HCT116 (cell line): ENCODE data around the gene SLC4A9. TPM values are rescaled to one million over a fixed set of nuclear protein-coding genes. Genes with fewer than 3 reads are reported as not detected.

Experiments
- ATAC-seq: fragments of 200-7000 bp; cut with Tn5 transposase; 2 replicates; pipeline ENCODE4 v1.9.1; 2020; ENCODE audit warnings: mild to moderate bottlenecking, moderate library complexity
- BruUV-seq: library from RNA; stranded (reverse); fragments of 400-500 nt; replicated peaks from 2 replicates; lab custom pipeline; 2021; lab: Mats Ljungman, UMichigan
- CTCF ChIA-PET: fragments of 300-600 bp; sonication (Branson Sonifier 250); formaldehyde crosslinking; loops from one replicate; lab custom pipeline; 2021; ENCODE audit warnings: antibody characterized with exemption; lab: Charles Lee
- POLR2A ChIA-PET: fragments of 300-600, 350-600 bp; sonication (Branson Sonifier 250); formaldehyde crosslinking; loops from one replicate; lab custom pipeline; 2021; ENCODE audit warnings: antibody characterized with exemption; lab: Charles Lee
- RAD21 ChIA-PET, 2 experiments: fragments of 300-600 bp; sonication (Branson Sonifier 250); formaldehyde crosslinking; loops; one replicate each; lab custom pipeline; 2023; ENCODE audit warnings: low total read pairs in 2 of 2; ENCODE audit not compliant: uncharacterized antibody in 2 of 2, unreplicated experiment in 2 of 2, low non-redundant PET in 1 of 2; lab: Charles Lee
- DNase-seq: peaks from one replicate; pipeline ENCODE4 v3.0.0-alpha.2; 2010; ENCODE audit warnings: low read depth, low spot score
- H2AFZ ChIP-seq: fragments of 200-600 bp; shearing (Covaris generic), sonication (generic); 2 replicates; pipeline ENCODE4 v1.6.1; 2017; ENCODE audit warnings: low read depth, mixed run types, mixed read lengths, antibody characterized with exemption, low read length; ENCODE audit not compliant: poor library complexity, severe bottlenecking
- H3K27ac ChIP-seq: 2 replicates; pipeline ENCODE4 v1.5.1; 2012; ENCODE audit warnings: low read depth, low read length
- H3K27me3 ChIP-seq: fragments of 200-600 bp; sonication (generic); 2 replicates; pipeline ENCODE4 v1.6.1; 2016; ENCODE audit warnings: mixed run types, low read length, mixed read lengths; ENCODE audit not compliant: insufficient read depth
- H3K36me3 ChIP-seq, 2 experiments: fragments of 200-500 bp in 1 of 2; fragments of 200-600 bp in 1 of 2; sonication (Bioruptor generic) in 1 of 2; sonication (generic) in 1 of 2; 2 replicates each; pipeline versions ENCODE4 v1.5.1 to v1.6.1; 2014 to 2016; ENCODE audit warnings: low read length in 2 of 2, inconsistent platforms in 1 of 2, mixed read lengths in 1 of 2, mixed run types in 1 of 2; ENCODE audit not compliant: insufficient read depth in 2 of 2, control insufficient read depth in 1 of 2
- H3K4me1 ChIP-seq, 2 experiments: fragments of 200-600 bp in 1 of 2; sonication (generic) in 1 of 2; 2 replicates each; pipeline versions ENCODE4 v1.5.1 to v1.6.1; 2012 to 2017; ENCODE audit warnings: low read length in 2 of 2, inconsistent platforms in 1 of 2, mild to moderate bottlenecking in 1 of 2, mixed read lengths in 1 of 2, mixed run types in 1 of 2, moderate library complexity in 1 of 2; ENCODE audit not compliant: insufficient read depth in 2 of 2, control insufficient read depth in 1 of 2
- H3K4me2 ChIP-seq: fragments of 200-600 bp; sonication (generic); 2 replicates; pipeline ENCODE4 v1.6.1; 2017; ENCODE audit warnings: mixed run types, low read length, mixed read lengths
- H3K4me3 ChIP-seq, 2 experiments: fragments of 200-600 bp in 1 of 2; sonication (generic) in 1 of 2; replicated peaks in 1 of 2; 2 replicates each; pipeline ENCODE4 v1.5.1; 2011 to 2016; ENCODE audit warnings: low read length in 2 of 2, control low read depth in 1 of 2, low read depth in 1 of 2, mild to moderate bottlenecking in 1 of 2, mixed read lengths in 1 of 2, mixed run types in 1 of 2
- H3K79me2 ChIP-seq: fragments of 200-600 bp; sonication (generic); 2 replicates; pipeline ENCODE4 v1.6.1; 2017; ENCODE audit warnings: mild to moderate bottlenecking, mixed run types, low read length, moderate library complexity, mixed read lengths; ENCODE audit not compliant: insufficient read depth
- H3K9ac ChIP-seq: fragments of 200-600 bp; sonication (generic); 2 replicates; pipeline ENCODE4 v1.6.1; 2016; ENCODE audit warnings: low read length, mixed read lengths
- H3K9me2 ChIP-seq: fragments of 200-600 bp; sonication (generic), shearing (Covaris generic); 2 replicates; pipeline ENCODE4 v1.6.1; 2017; ENCODE audit warnings: mixed run types, mild to moderate bottlenecking, moderate library complexity; ENCODE audit not compliant: insufficient read depth
- H3K9me3 ChIP-seq, 2 experiments: fragments of 200-500 bp in 1 of 2; fragments of 200-600 bp in 1 of 2; sonication (Bioruptor generic) in 1 of 2; sonication (generic) in 1 of 2; 2 replicates each; pipeline ENCODE4 v1.6.1; 2014 to 2017; ENCODE audit warnings: low read length in 2 of 2, mixed read lengths in 2 of 2, inconsistent platforms in 1 of 2, low read depth in 1 of 2, mild to moderate bottlenecking in 1 of 2, mixed run types in 1 of 2, moderate library complexity in 1 of 2; ENCODE audit not compliant: control insufficient read depth in 1 of 2, insufficient read depth in 1 of 2
- H4K20me1 ChIP-seq: fragments of 200-600 bp; sonication (generic), shearing (Covaris generic); 2 replicates; pipeline ENCODE4 v1.6.1; 2017; ENCODE audit warnings: mixed run types, mild to moderate bottlenecking, moderate library complexity; ENCODE audit not compliant: insufficient read depth
- CEBPB ChIP-seq: IDR thresholded peaks from 2 replicates; pipeline ENCODE4 v1.6.1; 2012; ENCODE audit warnings: low read depth
- EGR1 ChIP-seq: IDR thresholded peaks from 2 replicates; pipeline ENCODE4 v1.6.1; 2012; ENCODE audit warnings: low read depth
- EZH2 ChIP-seq: fragments of 200-600 bp; sonication (generic); IDR thresholded peaks from 2 replicates; pipeline ENCODE4 v1.6.1; 2017; ENCODE audit warnings: antibody characterized with exemption, mixed run types
- EZH2phosphoT487 ChIP-seq: fragments of 200-600 bp; IDR thresholded peaks from 2 replicates; pipeline ENCODE4 v1.6.1; 2018; ENCODE audit warnings: antibody characterized with exemption, borderline replicate concordance
- FOSL1 ChIP-seq: IDR thresholded peaks from 2 replicates; pipeline ENCODE4 v1.6.1; 2012; ENCODE audit warnings: low read depth
- JUND ChIP-seq: IDR thresholded peaks from 2 replicates; pipeline ENCODE4 v1.6.1; 2012
- POLR2A ChIP-seq: IDR thresholded peaks from 2 replicates; pipeline ENCODE4 v1.7.0; 2011; ENCODE audit warnings: borderline replicate concordance; ENCODE audit not compliant: insufficient read depth, insufficient read length; ENCODE audit errors: extremely low read depth
- POLR2AphosphoS5 ChIP-seq: IDR thresholded peaks from 2 replicates; pipeline ENCODE4 v1.6.1; 2011; ENCODE audit warnings: mild to moderate bottlenecking, low read depth, low read length, moderate library complexity
- RAD21 ChIP-seq: IDR thresholded peaks from 2 replicates; pipeline ENCODE4 v1.6.1; 2012; ENCODE audit warnings: low read depth, mild to moderate bottlenecking
- SIN3A ChIP-seq: IDR thresholded peaks from 2 replicates; pipeline ENCODE4 v1.6.1; 2012; ENCODE audit warnings: low read depth
- SP1 ChIP-seq: IDR thresholded peaks from 2 replicates; pipeline ENCODE4 v1.6.1; 2012; ENCODE audit warnings: low read depth
- SRF ChIP-seq: IDR thresholded peaks from 2 replicates; pipeline ENCODE4 v1.6.1; 2012; ENCODE audit warnings: low read depth
- TCF7L2 ChIP-seq: IDR thresholded peaks from 2 replicates; pipeline ENCODE4 v1.7.0; 2011; ENCODE audit warnings: borderline replicate concordance, inconsistent platforms; ENCODE audit not compliant: insufficient read depth, insufficient read length; ENCODE audit errors: extremely low read depth
- YY1 ChIP-seq: IDR thresholded peaks from 2 replicates; pipeline ENCODE4 v1.6.1; 2011; ENCODE audit warnings: low read length, low read depth, moderate library complexity, mild to moderate bottlenecking; ENCODE audit not compliant: insufficient replicate concordance; ENCODE audit errors: extremely low read depth
- ZFX ChIP-seq: fragments of 450-650 bp; IDR thresholded peaks from 2 replicates; pipeline ENCODE4 v1.6.1; 2017
- intact Hi-C: fragments of 100-400 bp; cut with micrococcal nuclease; formaldehyde crosslinking; loops from 2 replicates; pipeline ENCODE4 v1.10.0; 2022
- total RNA-seq: library from RNA; stranded (reverse); gene quantifications from one replicate; pipeline ENCODE4 v1.2.1, GENCODE V29; 2021; ENCODE audit not compliant: unreplicated experiment
- TF ChIP-seq, protein P1 (sequence below): IDR thresholded peaks from 2 replicates; pipeline ENCODE4 v1.6.1; 2012; ENCODE audit warnings: low read depth
- TF ChIP-seq, protein P2 (sequence below), 3 experiments: fragments of 200-600 bp in 1 of 3; sonication (generic) in 1 of 3; IDR thresholded peaks in 2 of 3; conservative IDR thresholded peaks in 1 of 3; 2 replicates each; pipeline ENCODE4 v1.5.1; 2012 to 2017; ENCODE audit warnings: low read depth in 2 of 3, low read length in 2 of 3, antibody characterized with exemption in 1 of 3, borderline replicate concordance in 1 of 3, control low read depth in 1 of 3, mild to moderate bottlenecking in 1 of 3, mixed read lengths in 1 of 3, mixed run types in 1 of 3, moderate library complexity in 1 of 3; ENCODE audit not compliant: insufficient read depth in 1 of 3
- TF ChIP-seq, protein P3 (sequence below): IDR thresholded peaks from 2 replicates; pipeline ENCODE4 v1.6.1; 2011; ENCODE audit warnings: mild to moderate bottlenecking, low read length, moderate library complexity; ENCODE audit not compliant: insufficient replicate concordance; ENCODE audit errors: extremely low read depth

SLC4A9 gene
- total RNA-seq, 1 experiment from 2014 or later, result 0.49 TPM

DNA sequence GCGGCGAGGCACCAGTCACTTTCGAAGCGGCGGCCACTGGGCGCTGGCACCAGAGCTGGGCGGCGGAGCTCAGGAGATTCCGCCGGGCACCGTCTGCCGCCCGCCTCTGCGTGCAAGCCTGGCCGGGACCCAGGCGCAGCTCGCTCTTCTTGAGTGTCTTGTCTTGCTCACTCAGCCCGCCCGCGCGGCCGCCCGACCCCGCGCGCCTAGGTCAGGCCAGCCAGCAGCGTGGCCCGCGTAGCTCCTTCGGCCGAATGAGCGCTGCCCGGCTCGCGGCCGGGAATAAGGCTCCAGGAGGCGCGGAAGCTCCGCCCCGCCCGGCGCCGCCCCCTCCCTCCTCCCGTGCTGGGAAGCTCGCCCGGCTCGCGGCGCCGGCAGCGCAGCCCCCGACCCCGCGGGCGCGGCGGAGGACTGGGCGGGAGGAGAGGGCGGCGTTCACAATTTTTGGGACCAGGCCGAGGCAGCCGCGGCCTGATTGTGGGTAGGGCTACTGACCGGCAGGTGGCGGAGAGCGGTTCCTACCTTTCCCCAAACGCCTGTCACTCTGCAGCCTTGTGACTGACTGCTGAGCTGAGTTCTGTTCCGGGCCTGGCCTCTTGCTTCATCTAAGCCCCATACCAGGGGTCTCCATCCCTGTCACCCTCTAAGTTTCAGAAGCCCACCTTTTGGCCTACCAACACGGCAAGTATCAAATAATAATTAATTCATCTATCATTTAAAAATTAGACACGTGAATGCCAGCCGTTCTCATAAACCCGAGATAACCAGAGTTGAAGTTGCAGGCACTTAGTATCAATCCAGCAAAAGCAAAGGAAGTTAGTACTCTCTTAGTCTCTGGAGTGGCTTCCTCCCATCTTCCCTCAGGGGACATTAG is 13.4 kb upstream of the SLC4A9 start, which contains the start of gene HBEGF:
TSS of gene HBEGF (minus strand) at position 256 of the 874 bp plus-strand sequence. CDS start 275 bp downstream, outside the sequence.
- RAD21 ChIA-PET, result interaction anchor here (1.2 to 2.5 kb wide), 6 partner anchors 12 to 107 kb away, joined by 3 to 20 read pairs (median 4); no protein-coding TSS in a partner anchor
- POLR2A ChIA-PET, result interaction anchor here (0.6 to 3.3 kb wide), 31 partner anchors 8 to 380 kb away, joined by 3 to 57 read pairs (median 4); partner anchors contain the start of genes CYSTM1, HARS2, IK and NDUFA2
- H3K9ac ChIP-seq, result peak within 1 kb of the TSS; percentile 70
- H3K4me3 ChIP-seq, result peak within 1 kb of the TSS; percentile 66 to 76
- H3K9me2 ChIP-seq, result no peaks in the 10 kb centered on the region
- peak; percentile 82 for ATAC-seq
- BruUV-seq, result no TSS peak
- DNase-seq, result peak; percentile 74
- H3K27ac ChIP-seq, result peak within 1 kb of the TSS; percentile 68
- intact Hi-C loops, result loop anchor here (1.0 kb wide), 1 partner anchor 102 kb away; no protein-coding TSS in a partner anchor
- CTCF ChIA-PET, result interaction anchor here (0.5 to 3.2 kb wide), 25 partner anchors 8 to 373 kb away, joined by 3 to 76 read pairs (median 4); partner anchors contain the start of genes IK, NDUFA2 and SLC4A9
- H3K79me2 ChIP-seq, result no peaks in the 10 kb centered on the region
- H3K27me3 ChIP-seq, result no peaks in the 10 kb centered on the region
- H3K9me3 ChIP-seq, result no peaks in the 10 kb centered on the region
- no peaks in the 10 kb centered on the region for H4K20me1 ChIP-seq
- peak within 1 kb of the TSS; percentile 93 for H3K4me2 ChIP-seq
- H2AFZ ChIP-seq, result peak within 1 kb of the TSS; percentile 67
- peaks cover 0 to 8% of the 10 kb centered on the region in 2 experiments; a peak in 1 of 4 replicates for H3K36me3 ChIP-seq
- H3K4me1 ChIP-seq, result peaks cover 22 to 43% of the 10 kb centered on the region in 2 experiments
- TF ChIP-seq, protein P1, sequence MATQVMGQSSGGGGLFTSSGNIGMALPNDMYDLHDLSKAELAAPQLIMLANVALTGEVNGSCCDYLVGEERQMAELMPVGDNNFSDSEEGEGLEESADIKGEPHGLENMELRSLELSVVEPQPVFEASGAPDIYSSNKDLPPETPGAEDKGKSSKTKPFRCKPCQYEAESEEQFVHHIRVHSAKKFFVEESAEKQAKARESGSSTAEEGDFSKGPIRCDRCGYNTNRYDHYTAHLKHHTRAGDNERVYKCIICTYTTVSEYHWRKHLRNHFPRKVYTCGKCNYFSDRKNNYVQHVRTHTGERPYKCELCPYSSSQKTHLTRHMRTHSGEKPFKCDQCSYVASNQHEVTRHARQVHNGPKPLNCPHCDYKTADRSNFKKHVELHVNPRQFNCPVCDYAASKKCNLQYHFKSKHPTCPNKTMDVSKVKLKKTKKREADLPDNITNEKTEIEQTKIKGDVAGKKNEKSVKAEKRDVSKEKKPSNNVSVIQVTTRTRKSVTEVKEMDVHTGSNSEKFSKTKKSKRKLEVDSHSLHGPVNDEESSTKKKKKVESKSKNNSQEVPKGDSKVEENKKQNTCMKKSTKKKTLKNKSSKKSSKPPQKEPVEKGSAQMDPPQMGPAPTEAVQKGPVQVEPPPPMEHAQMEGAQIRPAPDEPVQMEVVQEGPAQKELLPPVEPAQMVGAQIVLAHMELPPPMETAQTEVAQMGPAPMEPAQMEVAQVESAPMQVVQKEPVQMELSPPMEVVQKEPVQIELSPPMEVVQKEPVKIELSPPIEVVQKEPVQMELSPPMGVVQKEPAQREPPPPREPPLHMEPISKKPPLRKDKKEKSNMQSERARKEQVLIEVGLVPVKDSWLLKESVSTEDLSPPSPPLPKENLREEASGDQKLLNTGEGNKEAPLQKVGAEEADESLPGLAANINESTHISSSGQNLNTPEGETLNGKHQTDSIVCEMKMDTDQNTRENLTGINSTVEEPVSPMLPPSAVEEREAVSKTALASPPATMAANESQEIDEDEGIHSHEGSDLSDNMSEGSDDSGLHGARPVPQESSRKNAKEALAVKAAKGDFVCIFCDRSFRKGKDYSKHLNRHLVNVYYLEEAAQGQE, result no peak
- TF ChIP-seq EZH2, result no peak
- TF ChIP-seq ZFX, result peak; percentile 61; the same call in 1 of the 2 replicates
- no peak for TF ChIP-seq TCF7L2
- peak; percentile 97 for TF ChIP-seq POLR2AphosphoS5
- TF ChIP-seq POLR2A, result peak; percentile 82
- TF ChIP-seq, protein P2, sequence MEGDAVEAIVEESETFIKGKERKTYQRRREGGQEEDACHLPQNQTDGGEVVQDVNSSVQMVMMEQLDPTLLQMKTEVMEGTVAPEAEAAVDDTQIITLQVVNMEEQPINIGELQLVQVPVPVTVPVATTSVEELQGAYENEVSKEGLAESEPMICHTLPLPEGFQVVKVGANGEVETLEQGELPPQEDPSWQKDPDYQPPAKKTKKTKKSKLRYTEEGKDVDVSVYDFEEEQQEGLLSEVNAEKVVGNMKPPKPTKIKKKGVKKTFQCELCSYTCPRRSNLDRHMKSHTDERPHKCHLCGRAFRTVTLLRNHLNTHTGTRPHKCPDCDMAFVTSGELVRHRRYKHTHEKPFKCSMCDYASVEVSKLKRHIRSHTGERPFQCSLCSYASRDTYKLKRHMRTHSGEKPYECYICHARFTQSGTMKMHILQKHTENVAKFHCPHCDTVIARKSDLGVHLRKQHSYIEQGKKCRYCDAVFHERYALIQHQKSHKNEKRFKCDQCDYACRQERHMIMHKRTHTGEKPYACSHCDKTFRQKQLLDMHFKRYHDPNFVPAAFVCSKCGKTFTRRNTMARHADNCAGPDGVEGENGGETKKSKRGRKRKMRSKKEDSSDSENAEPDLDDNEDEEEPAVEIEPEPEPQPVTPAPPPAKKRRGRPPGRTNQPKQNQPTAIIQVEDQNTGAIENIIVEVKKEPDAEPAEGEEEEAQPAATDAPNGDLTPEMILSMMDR (IDR thresholded peaks at IDR 0.05 in 2 of 3, conservative IDR thresholded peaks at IDR 0.05 in 1 of 3; ENCODE audit: borderline replicate concordance in 1 of 3, insufficient read depth in 1 of 3, low read depth in 2 of 3, low read length in 2 of 3), result peak in 2 of 3 experiments; percentile 51 to 67; a peak in 4 of 6 replicates
- no peak for TF ChIP-seq CEBPB
- TF ChIP-seq JUND, result no peak
- TF ChIP-seq EZH2phosphoT487, result no peak
- no peak for TF ChIP-seq RAD21
- no peak for TF ChIP-seq FOSL1
- TF ChIP-seq SRF, result no peak
- TF ChIP-seq SP1, result no peak
- TF ChIP-seq SIN3A, result no peak
- no peak for TF ChIP-seq EGR1
- no peak for TF ChIP-seq YY1
- TF ChIP-seq, protein P3, sequence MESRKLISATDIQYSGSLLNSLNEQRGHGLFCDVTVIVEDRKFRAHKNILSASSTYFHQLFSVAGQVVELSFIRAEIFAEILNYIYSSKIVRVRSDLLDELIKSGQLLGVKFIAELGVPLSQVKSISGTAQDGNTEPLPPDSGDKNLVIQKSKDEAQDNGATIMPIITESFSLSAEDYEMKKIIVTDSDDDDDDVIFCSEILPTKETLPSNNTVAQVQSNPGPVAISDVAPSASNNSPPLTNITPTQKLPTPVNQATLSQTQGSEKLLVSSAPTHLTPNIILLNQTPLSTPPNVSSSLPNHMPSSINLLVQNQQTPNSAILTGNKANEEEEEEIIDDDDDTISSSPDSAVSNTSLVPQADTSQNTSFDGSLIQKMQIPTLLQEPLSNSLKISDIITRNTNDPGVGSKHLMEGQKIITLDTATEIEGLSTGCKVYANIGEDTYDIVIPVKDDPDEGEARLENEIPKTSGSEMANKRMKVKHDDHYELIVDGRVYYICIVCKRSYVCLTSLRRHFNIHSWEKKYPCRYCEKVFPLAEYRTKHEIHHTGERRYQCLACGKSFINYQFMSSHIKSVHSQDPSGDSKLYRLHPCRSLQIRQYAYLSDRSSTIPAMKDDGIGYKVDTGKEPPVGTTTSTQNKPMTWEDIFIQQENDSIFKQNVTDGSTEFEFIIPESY, result peak; percentile 10
